ENCODE results near the gene GAS7. TPM values are rescaled to one million over a fixed set of nuclear protein-coding genes. Genes with fewer than 3 reads are reported as not detected.

Gene GAS7
- total RNA-seq, 1 donor from 2014 or later: 0.20 TPM

- DNase-seq (ENCODE audit: low read depth): no peak
Measured at GRCh38 chr17:10048629-10049350, 149.6 kb downstream of the GAS7 start.

GRCh38 chr17:10046786-10047785 lies 151.3 kb downstream of the GAS7 start:
- DNase-seq (ENCODE audit: low read depth): no peak

DNA sequence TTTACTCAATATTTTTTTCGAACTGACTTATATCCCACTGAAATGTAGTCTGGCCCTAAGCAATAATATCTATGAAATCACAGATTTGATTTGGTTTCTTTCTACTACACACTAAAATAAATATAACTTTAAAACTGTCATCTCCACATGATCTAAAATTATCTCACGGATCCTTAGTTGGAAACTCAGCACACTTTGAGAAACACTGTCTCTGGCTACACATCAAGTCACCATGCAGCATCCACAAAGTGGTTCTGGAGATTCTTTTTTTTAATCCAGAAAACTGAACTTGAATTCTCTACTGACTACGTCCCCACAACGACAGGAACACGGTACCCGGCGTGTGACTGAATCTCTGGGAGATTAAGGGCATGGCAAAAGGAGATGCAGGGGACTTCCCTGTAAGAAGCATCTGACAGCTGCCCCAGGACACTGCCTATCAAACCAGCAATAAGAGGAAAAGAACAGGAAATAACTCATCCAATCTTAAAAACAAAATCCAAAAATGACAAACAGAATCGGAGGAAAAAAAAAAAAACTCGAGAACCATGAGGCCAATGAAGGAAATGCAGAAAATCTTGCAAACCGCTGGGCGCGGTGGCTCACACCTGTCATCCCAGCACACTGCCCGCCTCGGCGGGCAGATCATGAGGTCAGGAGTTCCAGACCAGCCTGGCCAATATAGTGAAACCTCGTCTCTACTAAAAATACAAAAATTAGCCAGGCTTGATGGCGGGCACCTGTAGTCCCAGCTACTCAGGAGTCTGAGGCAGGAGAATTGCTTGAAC lies 152.3 kb downstream of the GAS7 start:
- DNase-seq (ENCODE audit: low read depth): no peak

DNA sequence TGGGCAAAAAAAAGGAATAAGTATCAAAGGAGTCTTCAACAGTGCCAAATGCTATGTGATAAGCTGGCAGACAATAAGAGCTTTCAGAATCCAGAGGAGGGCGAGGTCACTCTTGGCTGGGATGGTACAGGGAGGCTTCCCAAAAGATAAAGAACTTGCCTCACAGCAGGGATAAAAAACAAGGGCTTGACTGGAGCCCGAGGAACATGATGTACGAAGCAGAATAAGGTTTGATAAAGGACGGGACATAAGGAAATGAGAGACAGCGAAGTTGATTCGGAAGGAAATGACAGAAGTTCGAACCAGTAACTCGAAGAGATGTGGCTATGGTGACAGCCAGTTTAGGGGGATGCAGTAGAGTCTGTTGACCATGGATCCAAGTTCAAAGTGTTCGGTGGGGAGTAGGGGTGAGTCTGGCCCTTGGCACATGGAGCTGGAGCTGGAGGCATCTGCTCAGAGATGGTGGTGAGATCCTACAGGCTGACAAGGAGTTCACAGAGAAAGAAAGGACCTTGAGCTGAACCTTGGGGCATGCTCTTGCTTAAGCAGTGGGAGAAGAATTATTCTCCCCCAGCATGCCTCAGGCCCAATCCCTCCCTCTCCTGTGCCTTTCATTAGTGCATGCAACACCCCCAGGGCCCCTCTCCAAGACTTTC lies 155.7 kb downstream of the GAS7 start:
- no peak for DNase-seq (ENCODE audit: low read depth)

- DNase-seq (ENCODE audit: low read depth): no peak
Measured at GRCh38 chr17:10041916-10042588, 156.4 kb downstream of the GAS7 start.

GRCh38 chr17:10041287-10041612 lies 157.2 kb downstream of the GAS7 start:
- DNase-seq (ENCODE audit: low read depth): no peak

- no peak for DNase-seq (ENCODE audit: low read depth)
Measured at GRCh38 chr17:10036511-10037061, 161.8 kb downstream of the GAS7 start.

DNA sequence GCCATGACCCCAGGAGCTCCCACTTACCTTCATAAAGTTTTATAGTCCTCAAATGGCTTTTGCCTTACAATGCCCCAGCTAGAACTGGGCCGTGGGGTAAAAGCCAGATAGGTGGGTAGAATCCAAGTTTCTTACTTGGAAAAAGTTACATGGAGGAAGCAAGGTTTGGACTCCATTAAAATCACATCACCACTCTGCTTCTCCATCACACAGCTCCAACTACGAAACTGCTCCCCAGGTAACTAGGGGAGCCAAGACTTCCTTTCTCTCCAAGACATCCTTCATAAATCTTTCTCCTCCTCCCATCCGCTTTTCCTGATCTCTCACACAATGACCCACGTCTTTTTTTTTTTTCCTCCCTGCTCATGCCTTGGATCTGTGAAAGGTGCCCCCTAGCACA lies 162.5 kb downstream of the GAS7 start:
- DNase-seq (ENCODE audit: low read depth): no peak

DNA sequence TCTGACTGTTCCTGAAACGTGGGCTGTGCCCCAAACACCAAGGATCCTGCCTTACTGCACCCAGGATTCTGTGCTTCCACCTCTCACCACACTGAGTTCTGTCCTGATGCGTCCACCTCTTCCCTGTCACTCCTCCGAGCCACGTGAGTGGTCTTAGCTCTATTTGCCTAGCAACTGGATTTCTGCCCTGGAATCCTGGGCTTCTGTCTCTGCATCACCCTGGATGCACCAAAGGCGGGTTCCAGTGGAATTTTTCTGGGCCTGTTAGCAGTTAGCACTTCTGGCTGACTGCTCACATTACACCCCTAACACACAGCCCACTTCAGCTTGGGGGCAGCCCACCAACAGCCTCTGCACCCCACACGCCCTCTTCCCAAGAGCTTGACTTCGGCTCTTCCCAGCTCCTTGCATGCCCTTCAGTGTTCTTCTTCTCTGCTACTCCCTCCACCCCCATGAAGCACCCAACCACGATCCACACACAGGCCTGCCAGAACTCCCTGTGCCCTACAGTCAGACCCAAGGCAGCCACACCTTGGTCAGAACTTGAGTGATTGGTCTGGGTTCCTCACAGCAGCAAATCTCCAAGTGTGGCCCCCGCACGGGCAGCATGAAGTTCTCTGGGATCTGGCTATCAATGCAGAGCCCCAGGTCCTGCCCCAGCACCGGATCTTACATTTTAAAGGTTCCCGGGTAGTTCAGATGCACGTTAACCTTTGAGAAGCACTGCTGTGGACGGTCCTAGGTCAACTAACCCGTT lies 163.5 kb downstream of the GAS7 start:
- no peak for DNase-seq (ENCODE audit: low read depth)

- DNase-seq (ENCODE audit: low read depth): no peak
Measured at GRCh38 chr17:10033959-10034358, 164.4 kb downstream of the GAS7 start.

DNA sequence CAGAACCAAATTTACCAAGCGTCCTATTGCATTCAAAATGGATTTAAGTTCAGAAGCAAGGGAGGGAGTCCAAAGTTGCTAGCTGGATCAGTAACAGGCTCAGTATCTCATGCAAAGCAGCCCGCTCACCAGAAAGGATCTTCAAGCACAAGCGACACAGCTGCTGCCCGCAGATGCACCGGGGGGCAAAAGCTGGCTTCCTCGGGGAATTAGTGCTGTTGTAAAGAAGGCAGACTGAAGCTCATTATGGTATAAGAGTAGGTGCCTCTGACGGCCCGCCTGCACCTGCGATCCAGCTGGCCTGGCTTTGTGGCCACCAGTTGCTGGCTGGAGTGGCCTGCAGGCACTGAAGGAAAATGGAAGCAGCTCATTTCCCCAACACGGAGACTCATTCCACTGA lies 165.0 kb downstream of the GAS7 start:
- DNase-seq (ENCODE audit: low read depth): no peak

- DNase-seq (ENCODE audit: low read depth): no peak
Measured at GRCh38 chr17:10032118-10032852, 166.1 kb downstream of the GAS7 start.

DNA sequence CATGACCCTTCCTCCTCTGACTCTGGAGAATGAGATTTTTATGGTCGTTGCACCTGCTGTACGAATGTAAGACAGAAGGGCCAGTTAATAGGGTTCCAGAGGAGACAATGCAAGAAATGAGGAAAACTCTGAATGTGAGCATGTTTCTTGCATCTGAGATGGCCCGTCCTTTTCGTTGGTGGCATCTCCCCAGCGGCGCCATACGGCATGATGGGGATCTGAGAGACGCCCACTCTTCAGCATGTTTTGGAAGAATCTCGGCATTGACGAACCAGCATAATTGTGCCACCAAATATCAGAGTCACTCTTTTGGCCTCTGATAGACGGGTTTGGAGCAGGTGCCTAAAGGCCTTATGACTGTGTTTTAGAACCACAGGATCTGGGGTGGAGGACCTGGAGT lies 166.8 kb downstream of the GAS7 start:
- DNase-seq (ENCODE audit: low read depth): no peak

GRCh38 chr17:10031127-10031526 lies 167.3 kb downstream of the GAS7 start:
- DNase-seq (ENCODE audit: low read depth): no peak

- DNase-seq (ENCODE audit: low read depth): no peak
Measured at GRCh38 chr17:10029129-10029528, 169.3 kb downstream of the GAS7 start.

DNA sequence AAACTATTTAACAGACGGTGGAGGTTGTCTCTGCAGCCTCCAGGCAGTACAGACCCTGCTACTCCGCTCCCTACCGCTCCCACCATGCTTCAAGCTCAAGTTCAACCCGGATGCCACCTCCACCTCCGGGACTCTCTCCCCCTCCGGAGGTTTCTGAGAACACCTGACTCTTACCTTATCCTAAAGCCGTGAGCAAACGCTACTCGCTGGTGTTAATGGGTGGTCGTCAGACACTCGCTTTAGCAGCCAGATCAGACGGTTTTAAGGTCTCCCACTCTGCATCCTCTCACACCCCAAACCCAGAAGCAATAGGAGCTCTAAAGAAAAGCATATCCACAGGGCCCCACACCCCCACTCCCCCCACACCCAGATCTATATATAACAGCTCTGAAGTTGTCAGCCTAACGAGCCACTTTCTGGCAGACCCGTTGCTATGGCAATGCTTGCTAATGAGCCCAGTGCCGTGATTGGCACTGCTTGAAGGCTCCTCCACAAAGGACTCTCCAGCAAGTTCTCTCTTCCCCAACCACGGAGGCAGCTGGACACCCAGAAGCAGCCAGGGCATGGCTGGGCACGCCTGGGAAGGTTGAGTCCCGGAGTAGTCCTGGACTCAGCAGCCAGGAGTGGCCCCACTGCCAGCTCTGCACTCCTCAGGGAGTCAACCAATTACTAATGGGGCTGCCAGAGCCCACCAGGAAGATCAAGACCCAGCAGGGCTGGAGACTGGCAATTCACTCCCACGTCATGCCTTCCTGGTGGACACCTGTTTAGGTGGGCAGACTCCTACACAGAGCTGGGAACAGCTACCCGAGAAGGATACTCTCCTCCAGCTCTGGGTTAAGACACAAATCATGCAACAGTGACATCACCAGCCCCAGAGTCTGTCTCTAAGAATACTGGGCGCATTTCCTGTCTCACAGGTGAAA lies 172.2 kb downstream of the GAS7 start:
- no peak for DNase-seq (ENCODE audit: low read depth)

DNA sequence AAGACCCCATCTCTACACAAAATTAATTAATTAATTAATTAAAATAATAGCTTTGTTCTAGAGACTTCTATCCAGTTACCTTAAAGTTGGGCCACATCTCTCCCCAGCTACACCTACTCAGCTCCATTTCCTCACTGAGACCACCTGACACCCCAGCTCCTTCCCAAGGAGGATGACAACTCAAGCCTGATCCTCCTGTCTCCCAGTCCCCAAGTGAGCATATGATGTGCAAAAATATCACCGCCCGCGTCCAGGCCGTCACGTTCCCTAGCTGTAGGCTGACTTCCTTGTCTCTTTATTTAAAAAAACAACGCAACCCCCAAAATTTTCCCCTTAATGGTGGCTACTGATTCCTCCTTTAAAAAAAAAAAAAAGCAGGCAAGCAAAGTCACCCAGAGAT lies 173.2 kb downstream of the GAS7 start:
- no peak for DNase-seq (ENCODE audit: low read depth)

DNA sequence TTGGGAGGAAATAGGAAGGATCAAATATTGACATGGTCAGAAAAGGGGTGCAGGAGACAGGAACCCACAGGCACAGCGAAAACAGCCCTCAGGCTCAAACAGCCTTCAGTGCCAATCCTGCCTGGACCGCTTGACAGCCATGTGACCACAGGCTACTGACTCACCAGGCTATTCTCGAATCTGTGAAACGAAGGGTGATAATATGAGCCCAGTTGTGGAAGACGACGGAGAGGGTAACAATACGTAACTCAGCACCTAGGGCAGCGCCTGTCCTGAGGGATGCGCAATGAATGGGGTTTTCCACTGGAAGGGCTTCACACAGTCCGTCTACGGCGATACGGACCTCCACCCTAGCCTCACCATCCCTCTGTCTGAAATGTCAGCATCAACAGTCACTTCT lies 176.0 kb downstream of the GAS7 start:
- no peak for DNase-seq (ENCODE audit: low read depth)

Measured in renal cortical epithelial cell (primary cell).